Natural killer cell (primary cell): ENCODE data around the gene PRR35. TPM values are rescaled to one million over a fixed set of nuclear protein-coding genes. Genes with fewer than 3 reads are reported as not detected.

Experiments
- ATAC-seq, 3 donors: fragments of 150-1000 bp in 2 of 3; fragments of 200-7000 bp in 1 of 3; cut with Tn5 transposase; 1 replicate in 1 of 3; 2 replicates in 2 of 3; pipeline ENCODE4 v1.10.0; 2021; ENCODE audit warnings: mild to moderate bottlenecking in 2 of 3, moderate library complexity in 2 of 3
- DNase-seq, 2 donors: peaks; one replicate each; pipeline versions ENCODE4 v3.0.0 to v3.0.0-alpha.2; 2013 to 2021; ENCODE audit warnings: mixed read lengths in 1 of 2
- H3K27ac ChIP-seq: one replicate; pipeline ENCODE4 v1.5.1; 2013; ENCODE audit warnings: mild to moderate bottlenecking, low read length
- H3K27me3 ChIP-seq: one replicate; pipeline ENCODE4 v1.6.1; 2013; ENCODE audit warnings: low read length; ENCODE audit not compliant: control insufficient read depth, insufficient read depth
- H3K36me3 ChIP-seq: one replicate; pipeline ENCODE4 v1.6.1; 2013; ENCODE audit warnings: low read length; ENCODE audit not compliant: control insufficient read depth, insufficient read depth
- H3K4me1 ChIP-seq: one replicate; pipeline ENCODE4 v1.6.1; 2013; ENCODE audit warnings: low read length; ENCODE audit not compliant: control insufficient read depth, insufficient read depth
- H3K4me3 ChIP-seq: one replicate; pipeline ENCODE4 v1.5.1; 2013; ENCODE audit warnings: low read length
- H3K9me3 ChIP-seq: one replicate; pipeline ENCODE4 v1.6.1; 2013; ENCODE audit warnings: low read length; ENCODE audit not compliant: control insufficient read depth, insufficient read depth
- H3K27ac Mint-ChIP-seq, 2 donors: one replicate each; pipeline ENCODE4 v1.8.0; 2022; ENCODE audit warnings: mild to moderate bottlenecking in 2 of 2, mixed read lengths in 2 of 2, moderate library complexity in 1 of 2
- H3K27me3 Mint-ChIP-seq, 2 donors: one replicate each; pipeline ENCODE4 v1.8.0; 2022; ENCODE audit warnings: low read depth in 2 of 2, mixed read lengths in 2 of 2
- H3K36me3 Mint-ChIP-seq: one replicate; pipeline ENCODE4 v1.8.0; 2022; ENCODE audit warnings: mixed read lengths
- H3K4me1 Mint-ChIP-seq, 2 donors: one replicate each; pipeline ENCODE4 v1.8.0; 2022; ENCODE audit warnings: mixed read lengths in 2 of 2
- H3K4me3 Mint-ChIP-seq: one replicate; pipeline ENCODE4 v1.8.0; 2022; ENCODE audit warnings: mild to moderate bottlenecking, moderate library complexity, mixed read lengths
- H3K9me3 Mint-ChIP-seq, 2 donors: one replicate each; pipeline ENCODE4 v1.8.0; 2022; ENCODE audit warnings: mixed read lengths in 2 of 2
- CTCF ChIP-seq: fragments of 200-600 bp; IDR thresholded peaks from one replicate; pipeline ENCODE4 v1.8.0; 2022; ENCODE audit warnings: antibody characterized with exemption
- WGBS: methylation state at CpG from one replicate; pipeline ENCODE4 v1.1.7; 2013; ENCODE audit warnings: missing lambda C conversion rate; ENCODE audit not compliant: insufficient coverage; 5-methylcytosine and 5-hydroxymethylcytosine counted together
- intact Hi-C: fragments of 100-400 bp; cut with micrococcal nuclease; formaldehyde crosslinking; loops from one replicate; pipeline ENCODE4 v1.14.2; 2022
- total RNA-seq, 4 donors: library from RNA; stranded (reverse); fragments of 120-200 nt in 1 of 4; gene quantifications; one replicate each; pipeline versions ENCODE4 v1.2.3 to v1.2.4, GENCODE V29; 2013 to 2022

PRR35 gene
- total RNA-seq, 3 donors from 2014 or later (not counting 1 experiment from before 2014, with no cell fraction given): 0.20 TPM; not detected in 2

- Mint-ChIP-seq H3K4me3 (no peak overlapping the region), H3K4me1 (no peaks in the 10 kb centered on the region), H3K27ac (no peak overlapping the region), H3K9me3 (no peaks in the 10 kb centered on the region), H3K36me3 (no peaks in the 10 kb centered on the region), H3K27me3 (peaks cover 0 to 4% of the 10 kb centered on the region in 2 donors)
- H3K9me3 ChIP-seq: no peaks in the 10 kb centered on the region
- no peak overlapping the region for H3K4me3 ChIP-seq
- peaks cover 5% of the 10 kb centered on the region for H3K27me3 ChIP-seq
- intact Hi-C loops: no loop called here
- ATAC-seq (no peak), DNase-seq (no peak)
- H3K4me1 ChIP-seq: no peaks in the 10 kb centered on the region
- TF ChIP-seq CTCF: no peak
- 89% methylated on average over 31 of the region's 32 CpGs for WGBS
- peaks cover 8% of the 10 kb centered on the region for H3K36me3 ChIP-seq
- no peak overlapping the region for H3K27ac ChIP-seq
These were observed 4.4 kb upstream of the PRR35 start for GRCh38 chr16:555528-556473.

- no peak for TF ChIP-seq CTCF
- intact Hi-C loops: no loop called here
- no peak overlapping the region for H3K27ac ChIP-seq
- DNase-seq (no peak), ATAC-seq (no peak)
- H3K36me3 Mint-ChIP-seq: no peaks in the 10 kb centered on the region
- no peak overlapping the region for H3K4me3 ChIP-seq
- H3K4me1 Mint-ChIP-seq: no peaks in the 10 kb centered on the region
- no peaks in the 10 kb centered on the region for H3K9me3 ChIP-seq
- H3K27me3 ChIP-seq: peaks cover 10% of the 10 kb centered on the region
- H3K27me3 Mint-ChIP-seq: peaks cover 0 to 4% of the 10 kb centered on the region in 2 donors
- H3K36me3 ChIP-seq: peaks cover 7% of the 10 kb centered on the region
- 92% methylated on average over 32 of the region's 32 CpGs for WGBS
- H3K4me1 ChIP-seq: no peaks in the 10 kb centered on the region
- H3K9me3 Mint-ChIP-seq: no peaks in the 10 kb centered on the region
- no peak overlapping the region for H3K27ac Mint-ChIP-seq
- no peak overlapping the region for H3K4me3 Mint-ChIP-seq
These were observed 3.6 kb upstream of the PRR35 start for GRCh38 chr16:556474-557173.

- Histone ChIP-seq H3K27me3 (peaks cover 10% of the 10 kb centered on the region), H3K27ac (no peak overlapping the region), H3K4me1 (no peaks in the 10 kb centered on the region), H3K9me3 (no peaks in the 10 kb centered on the region), H3K4me3 (no peak overlapping the region), H3K36me3 (peaks cover 3% of the 10 kb centered on the region)
- DNase-seq (no peak), ATAC-seq (no peak)
- Mint-ChIP-seq H3K4me1 (no peaks in the 10 kb centered on the region), H3K4me3 (no peak overlapping the region), H3K27me3 (peaks cover 0 to 4% of the 10 kb centered on the region in 2 donors), H3K9me3 (no peaks in the 10 kb centered on the region), H3K27ac (no peak overlapping the region), H3K36me3 (no peaks in the 10 kb centered on the region)
- TF ChIP-seq CTCF: no peak
- intact Hi-C loops: no loop called here
- WGBS: 73% methylated on average over 23 of the region's 23 CpGs
These were observed 2.5 kb upstream of the PRR35 start for GRCh38 chr16:557463-558297.
